ENCODE data around the gene ZNG1A. TPM values are rescaled to one million over a fixed set of nuclear protein-coding genes. Genes with fewer than 3 reads are reported as not detected.
A peak's percentile ranks its signal among the peaks of the same experiment; 100 is the strongest.
"Not testable (repeated sequence)": the region's sequence is repeated elsewhere in the genome, so short reads cannot be mapped to it uniquely, and the experiment has no call there.

Gene ZNG1A
- total RNA-seq, 2 experiments from 2014 or later = 49.4 to 73.6 TPM

GRCh38 chr9:214648-215493 lies 36.0 kb upstream of the ZNG1A start, which contains the start of gene DOCK8:
Gene DOCK8, plus strand, starts transcription at chr9:214865. Its CDS starts 112 bp downstream, at chr9:214977.
- H3K27ac ChIP-seq (ENCODE audit: low read depth, low read length, poor library complexity, severe bottlenecking) = no peak within 1 kb of the TSS
- peak within 1 kb of the TSS; percentile 80 for H3K4me2 ChIP-seq (ENCODE audit: low read length)
- ChIA-PET POLR2A (interaction anchor here (0.9 to 3.0 kb wide), 5 partner anchors 9 to 243 kb away, joined by 3 to 14 read pairs (median 4); no protein-coding TSS in a partner anchor), CTCF (ENCODE audit: unreplicated experiment) (interaction anchor here (0.5 kb wide), 1 partner anchor 71 kb away, joined by 3 read pairs; no protein-coding TSS in a partner anchor)
- intact Hi-C loops (cut with micrococcal nuclease; ENCODE audit: unreplicated experiment) = loop anchor here (1.0 kb wide), 1 partner anchor 58 kb away; no protein-coding TSS in a partner anchor
- no peaks in the 10 kb centered on the region for H3K9me2 ChIP-seq (ENCODE audit: insufficient read depth, low read length)
- TF ChIP-seq, protein P1, sequence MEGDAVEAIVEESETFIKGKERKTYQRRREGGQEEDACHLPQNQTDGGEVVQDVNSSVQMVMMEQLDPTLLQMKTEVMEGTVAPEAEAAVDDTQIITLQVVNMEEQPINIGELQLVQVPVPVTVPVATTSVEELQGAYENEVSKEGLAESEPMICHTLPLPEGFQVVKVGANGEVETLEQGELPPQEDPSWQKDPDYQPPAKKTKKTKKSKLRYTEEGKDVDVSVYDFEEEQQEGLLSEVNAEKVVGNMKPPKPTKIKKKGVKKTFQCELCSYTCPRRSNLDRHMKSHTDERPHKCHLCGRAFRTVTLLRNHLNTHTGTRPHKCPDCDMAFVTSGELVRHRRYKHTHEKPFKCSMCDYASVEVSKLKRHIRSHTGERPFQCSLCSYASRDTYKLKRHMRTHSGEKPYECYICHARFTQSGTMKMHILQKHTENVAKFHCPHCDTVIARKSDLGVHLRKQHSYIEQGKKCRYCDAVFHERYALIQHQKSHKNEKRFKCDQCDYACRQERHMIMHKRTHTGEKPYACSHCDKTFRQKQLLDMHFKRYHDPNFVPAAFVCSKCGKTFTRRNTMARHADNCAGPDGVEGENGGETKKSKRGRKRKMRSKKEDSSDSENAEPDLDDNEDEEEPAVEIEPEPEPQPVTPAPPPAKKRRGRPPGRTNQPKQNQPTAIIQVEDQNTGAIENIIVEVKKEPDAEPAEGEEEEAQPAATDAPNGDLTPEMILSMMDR (conservative IDR thresholded peaks at IDR 0.05; ENCODE audit: low read length) = peak; percentile 67
- no peak for TF ChIP-seq EZH2phosphoT487 (IDR thresholded peaks at IDR 0.05; ENCODE audit: borderline replicate concordance, low read depth, low read length)
- peaks cover 13% of the 10 kb centered on the region for H3K4me1 ChIP-seq (ENCODE audit: insufficient read depth, low read length, poor library complexity, severe bottlenecking)
- H3K9me3 ChIP-seq (ENCODE audit: low read length) = no peaks in the 10 kb centered on the region
- BruUV-seq (replicated peaks) = no TSS peak
- no peaks in the 10 kb centered on the region for H3K36me3 ChIP-seq (ENCODE audit: insufficient read depth, low read length)
- peak within 1 kb of the TSS; percentile 70 for H3K4me3 ChIP-seq (ENCODE audit: low read depth, low read length, poor library complexity, severe bottlenecking)
- DNase-seq (ENCODE audit: low spot score) = peak; percentile 84
- no peaks in the 10 kb centered on the region for H3K79me2 ChIP-seq (ENCODE audit: insufficient read depth, low read depth, low read length)
- no peaks in the 10 kb centered on the region for H4K20me1 ChIP-seq (ENCODE audit: insufficient read depth, low read length)
- peak within 1 kb of the TSS; percentile 85 for H2AFZ ChIP-seq (ENCODE audit: low read length)

- CTCF ChIA-PET (ENCODE audit: unreplicated experiment) = no interaction called here
- intact Hi-C loops (cut with micrococcal nuclease; ENCODE audit: unreplicated experiment) = no loop called here
- Histone ChIP-seq H2AFZ (ENCODE audit: low read length) (peak overlapping the region; percentile 85), H3K4me3 (ENCODE audit: low read depth, low read length, poor library complexity, severe bottlenecking) (peak overlapping the region; percentile 70), H3K79me2 (ENCODE audit: insufficient read depth, low read depth, low read length) (no peaks in the 10 kb centered on the region), H3K9me3 (ENCODE audit: low read length) (no peaks in the 10 kb centered on the region), H3K4me2 (ENCODE audit: low read length) (peak overlapping the region; percentile 80), H3K27ac (ENCODE audit: low read depth, low read length, poor library complexity, severe bottlenecking) (no peak overlapping the region), H3K36me3 (ENCODE audit: insufficient read depth, low read length) (no peaks in the 10 kb centered on the region), H3K9me2 (ENCODE audit: insufficient read depth, low read length) (no peaks in the 10 kb centered on the region), H4K20me1 (ENCODE audit: insufficient read depth, low read length) (no peaks in the 10 kb centered on the region), H3K4me1 (ENCODE audit: insufficient read depth, low read length, poor library complexity, severe bottlenecking) (peaks cover 13% of the 10 kb centered on the region)
- no peak for DNase-seq (ENCODE audit: low spot score)
- TF ChIP-seq, protein P1 (conservative IDR thresholded peaks at IDR 0.05; ENCODE audit: low read length) = no peak
- TF ChIP-seq EZH2phosphoT487 (IDR thresholded peaks at IDR 0.05; ENCODE audit: borderline replicate concordance, low read depth, low read length) = no peak
- POLR2A ChIA-PET = interaction anchor here (0.9 to 3.0 kb wide), 5 partner anchors 10 to 244 kb away, joined by 3 to 14 read pairs (median 4); no protein-coding TSS in a partner anchor
- BruUV-seq (replicated peaks) = TSS peak; percentile 82
Observed at GRCh38 chr9:214351-214647, 35.4 kb upstream of the ZNG1A start.

DNA sequence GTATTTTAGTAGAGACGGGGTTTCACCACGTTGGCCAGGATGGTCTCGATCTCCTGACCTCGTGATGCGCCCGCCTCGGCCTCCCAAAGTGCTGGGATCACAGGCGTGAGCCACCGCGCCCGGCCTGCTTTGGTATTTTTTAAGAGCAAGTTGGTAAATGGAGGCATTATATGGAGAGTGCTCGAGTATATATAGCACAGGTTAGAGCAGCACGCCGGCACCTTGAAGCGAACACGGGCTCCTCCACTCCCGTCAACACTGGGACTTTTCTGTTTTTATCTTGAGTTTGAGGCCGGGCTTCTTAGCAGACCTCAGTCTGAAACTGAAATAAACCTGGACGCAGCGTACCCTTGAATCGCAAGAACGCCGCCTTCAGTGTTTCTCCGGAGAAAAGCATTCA lies 35.0 kb upstream of the ZNG1A start:
- H3K36me3 ChIP-seq (ENCODE audit: insufficient read depth, low read length); CTCF ChIA-PET (ENCODE audit: unreplicated experiment); DNase-seq (ENCODE audit: low spot score); H3K27ac ChIP-seq (ENCODE audit: low read depth, low read length, poor library complexity, severe bottlenecking); BruUV-seq (replicated peaks); H3K9me3 ChIP-seq (ENCODE audit: low read length); H3K79me2 ChIP-seq (ENCODE audit: insufficient read depth, low read depth, low read length); H4K20me1 ChIP-seq (ENCODE audit: insufficient read depth, low read length); H3K9me2 ChIP-seq (ENCODE audit: insufficient read depth, low read length); intact Hi-C loops (cut with micrococcal nuclease; ENCODE audit: unreplicated experiment): not testable (repeated sequence)
- POLR2A ChIA-PET = interaction anchor here (0.9 to 3.0 kb wide), 3 partner anchors 44 to 76 kb away, joined by 4 to 14 read pairs (median 4); no protein-coding TSS in a partner anchor
- Histone ChIP-seq H2AFZ (ENCODE audit: low read length) (peak overlapping the region; percentile 85; the same call in 1 of the 2 replicates), H3K4me3 (ENCODE audit: low read depth, low read length, poor library complexity, severe bottlenecking) (peak overlapping the region; percentile 70), H3K4me1 (ENCODE audit: insufficient read depth, low read length, poor library complexity, severe bottlenecking) (peaks cover 13% of the 10 kb centered on the region), H3K4me2 (ENCODE audit: low read length) (peak overlapping the region; percentile 80; the same call in 1 of the 2 replicates)
